ENCODE results near the gene INSRR. TPM values are rescaled to one million over a fixed set of nuclear protein-coding genes. Genes with fewer than 3 reads are reported as not detected.

Gene INSRR
- total RNA-seq, 1 experiment from 2014 or later = not detected

DNA sequence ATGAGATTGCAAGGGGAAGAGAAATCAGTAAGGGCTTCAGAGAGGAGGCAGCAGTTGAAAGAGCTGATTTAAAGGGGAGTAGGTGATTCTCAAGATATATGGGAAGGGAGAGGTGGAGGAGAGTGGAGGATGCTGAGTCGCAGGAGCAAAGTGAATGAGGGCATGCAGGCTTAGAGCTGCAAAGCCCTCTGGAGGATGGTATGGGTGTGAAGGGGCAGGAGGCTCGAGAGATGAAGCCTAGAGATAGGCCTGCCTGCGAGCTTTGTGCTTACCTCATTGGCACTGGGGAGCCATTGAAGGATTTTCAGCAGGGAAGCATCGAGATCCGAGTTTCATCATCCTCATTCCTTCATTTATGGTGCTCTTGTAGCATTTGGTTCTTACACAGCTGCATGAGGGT, 26.5 kb downstream of the INSRR start:
- intact Hi-C loops (cut with micrococcal nuclease; ENCODE audit: unreplicated experiment) = no loop called here
- no peak for DNase-seq
- Histone ChIP-seq H3K9me2 (ENCODE audit: insufficient read depth) (no peaks in the 10 kb centered on the region), H3K4me1 (replicated peaks; ENCODE audit: insufficient read depth) (no peaks in the 10 kb centered on the region), H3K4me3 (no peak overlapping the region), H3K36me3 (ENCODE audit: low read depth) (no peaks in the 10 kb centered on the region), H3K79me2 (ENCODE audit: low read depth) (no peaks in the 10 kb centered on the region), H3K27me3 (ENCODE audit: insufficient read depth, low read depth) (peaks cover 26% of the 10 kb centered on the region; the same call in 1 of the 2 replicates), H2AFZ (no peak overlapping the region), H4K20me1 (ENCODE audit: insufficient read depth) (no peaks in the 10 kb centered on the region), H3F3A (ENCODE audit: insufficient read depth, low read depth) (no peaks in the 10 kb centered on the region), H3K27ac (no peak overlapping the region), H3K9me3 (ENCODE audit: insufficient read depth, low read depth) (no peaks in the 10 kb centered on the region), H3K4me2 (no peak overlapping the region)
- TF ChIP-seq, protein P1, sequence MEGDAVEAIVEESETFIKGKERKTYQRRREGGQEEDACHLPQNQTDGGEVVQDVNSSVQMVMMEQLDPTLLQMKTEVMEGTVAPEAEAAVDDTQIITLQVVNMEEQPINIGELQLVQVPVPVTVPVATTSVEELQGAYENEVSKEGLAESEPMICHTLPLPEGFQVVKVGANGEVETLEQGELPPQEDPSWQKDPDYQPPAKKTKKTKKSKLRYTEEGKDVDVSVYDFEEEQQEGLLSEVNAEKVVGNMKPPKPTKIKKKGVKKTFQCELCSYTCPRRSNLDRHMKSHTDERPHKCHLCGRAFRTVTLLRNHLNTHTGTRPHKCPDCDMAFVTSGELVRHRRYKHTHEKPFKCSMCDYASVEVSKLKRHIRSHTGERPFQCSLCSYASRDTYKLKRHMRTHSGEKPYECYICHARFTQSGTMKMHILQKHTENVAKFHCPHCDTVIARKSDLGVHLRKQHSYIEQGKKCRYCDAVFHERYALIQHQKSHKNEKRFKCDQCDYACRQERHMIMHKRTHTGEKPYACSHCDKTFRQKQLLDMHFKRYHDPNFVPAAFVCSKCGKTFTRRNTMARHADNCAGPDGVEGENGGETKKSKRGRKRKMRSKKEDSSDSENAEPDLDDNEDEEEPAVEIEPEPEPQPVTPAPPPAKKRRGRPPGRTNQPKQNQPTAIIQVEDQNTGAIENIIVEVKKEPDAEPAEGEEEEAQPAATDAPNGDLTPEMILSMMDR (conservative IDR thresholded peaks at IDR 0.05) = no peak
- no peak for TF ChIP-seq EZH2 (IDR thresholded peaks at IDR 0.05; ENCODE audit: low read depth)
- CTCF ChIA-PET = no interaction called here
- POLR2A ChIA-PET (ENCODE audit: unreplicated experiment) = no interaction called here
- no TSS peak for BruUV-seq (replicated peaks)

DNA sequence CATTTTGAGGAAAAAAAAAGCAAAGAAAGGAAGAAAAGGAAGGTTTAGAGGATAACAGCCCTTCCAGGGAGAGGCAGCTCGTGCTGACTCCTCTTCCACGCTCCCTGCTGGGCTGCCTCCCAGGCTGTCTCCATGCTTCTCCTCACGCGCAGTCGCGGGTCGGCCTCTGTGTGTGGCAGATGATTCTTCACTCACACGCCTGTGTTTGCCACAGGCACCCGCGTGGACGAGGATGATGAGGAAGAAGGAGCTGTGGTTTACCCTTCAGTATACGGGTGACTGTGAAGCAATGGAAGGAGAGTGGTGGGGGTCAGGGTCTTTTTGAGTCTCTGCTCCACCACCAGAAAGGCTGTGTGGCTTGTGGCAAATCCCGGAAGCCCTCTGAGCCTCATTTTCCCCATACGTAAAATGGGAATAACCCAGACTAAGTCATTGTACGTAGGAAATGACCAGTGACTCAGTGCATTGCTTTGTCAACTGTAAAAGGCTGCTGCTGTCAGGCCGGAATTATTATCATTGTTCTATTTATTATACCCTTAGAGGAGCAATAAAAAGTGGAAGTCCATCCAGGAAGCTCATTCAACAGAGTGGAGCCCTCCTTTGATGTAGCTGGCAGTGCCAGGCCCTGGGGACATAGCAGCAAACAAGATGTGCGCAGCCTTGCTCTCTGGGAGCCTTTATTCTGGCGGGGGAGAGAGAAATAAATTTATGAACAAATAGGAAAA, 30.4 kb downstream of the INSRR start:
- ChIA-PET CTCF (interaction anchor here (0.6 kb wide), 1 partner anchor 21 kb away, joined by 3 read pairs; no protein-coding TSS in a partner anchor), POLR2A (ENCODE audit: unreplicated experiment) (interaction anchor here (0.6 kb wide), 1 partner anchor 35 kb away, joined by 3 read pairs; no protein-coding TSS in a partner anchor)
- 0 out of 2 replicates have a peak, but pooled peaks cover 9% of the 10 kb centered on the region for H3K27me3 ChIP-seq (ENCODE audit: insufficient read depth, low read depth)
- no peak for TF ChIP-seq EZH2 (IDR thresholded peaks at IDR 0.05; ENCODE audit: low read depth)
- TF ChIP-seq, protein P1 (conservative IDR thresholded peaks at IDR 0.05) = no peak
- no peak overlapping the region for H3K27ac ChIP-seq
- no peak overlapping the region for H3K4me2 ChIP-seq
- DNase-seq = no peak
- H3F3A ChIP-seq (ENCODE audit: insufficient read depth, low read depth) = no peaks in the 10 kb centered on the region
- intact Hi-C loops (cut with micrococcal nuclease; ENCODE audit: unreplicated experiment) = no loop called here
- no peaks in the 10 kb centered on the region for H3K9me3 ChIP-seq (ENCODE audit: insufficient read depth, low read depth)
- H3K9me2 ChIP-seq (ENCODE audit: insufficient read depth) = no peaks in the 10 kb centered on the region
- H2AFZ ChIP-seq = no peak overlapping the region
- H3K4me1 ChIP-seq (replicated peaks; ENCODE audit: insufficient read depth) = no peaks in the 10 kb centered on the region
- H3K79me2 ChIP-seq (ENCODE audit: low read depth) = no peaks in the 10 kb centered on the region
- H4K20me1 ChIP-seq (ENCODE audit: insufficient read depth) = no peaks in the 10 kb centered on the region
- no TSS peak for BruUV-seq (replicated peaks)
- no peak overlapping the region for H3K4me3 ChIP-seq
- no peaks in the 10 kb centered on the region for H3K36me3 ChIP-seq (ENCODE audit: low read depth)

DNA sequence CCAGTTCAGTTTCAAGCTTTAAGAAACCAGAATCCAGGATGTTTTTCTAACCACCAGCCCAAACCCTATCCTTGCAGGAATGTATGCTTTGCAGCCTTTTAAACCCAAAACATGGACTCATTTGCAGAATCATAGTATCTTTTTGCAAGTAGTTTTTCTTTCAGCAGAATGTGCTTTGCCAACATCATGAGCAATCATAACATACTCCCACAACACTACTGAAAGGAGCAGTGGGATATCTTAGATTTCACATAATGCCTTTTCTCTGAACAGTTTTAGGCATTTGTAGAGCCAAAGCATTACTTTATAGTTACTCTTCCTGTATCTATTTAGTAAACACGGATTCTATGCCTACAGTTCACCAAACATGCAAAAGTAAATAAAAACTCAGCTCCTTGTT, 32.3 kb downstream of the INSRR start:
- no peaks in the 10 kb centered on the region for H3K36me3 ChIP-seq (ENCODE audit: low read depth)
- H3K4me3 ChIP-seq = no peak overlapping the region
- H3K9me2 ChIP-seq (ENCODE audit: insufficient read depth) = no peaks in the 10 kb centered on the region
- H2AFZ ChIP-seq = no peak overlapping the region
- ChIA-PET POLR2A (ENCODE audit: unreplicated experiment) (no interaction called here), CTCF (no interaction called here)
- H3K4me2 ChIP-seq = no peak overlapping the region
- H3K9me3 ChIP-seq (ENCODE audit: insufficient read depth, low read depth) = no peaks in the 10 kb centered on the region
- TF ChIP-seq, protein P1 (conservative IDR thresholded peaks at IDR 0.05) = no peak
- no peak for TF ChIP-seq EZH2 (IDR thresholded peaks at IDR 0.05; ENCODE audit: low read depth)
- H3K79me2 ChIP-seq (ENCODE audit: low read depth) = no peaks in the 10 kb centered on the region
- H4K20me1 ChIP-seq (ENCODE audit: insufficient read depth) = no peaks in the 10 kb centered on the region
- DNase-seq = no peak
- H3F3A ChIP-seq (ENCODE audit: insufficient read depth, low read depth) = no peaks in the 10 kb centered on the region
- H3K27me3 ChIP-seq (ENCODE audit: insufficient read depth, low read depth) = no peaks in the 10 kb centered on the region
- no peaks in the 10 kb centered on the region for H3K4me1 ChIP-seq (replicated peaks; ENCODE audit: insufficient read depth)
- no TSS peak for BruUV-seq (replicated peaks)
- no peak overlapping the region for H3K27ac ChIP-seq
- intact Hi-C loops (cut with micrococcal nuclease; ENCODE audit: unreplicated experiment) = no loop called here

All from PC-9 (cell line).